Endothelial cell of umbilical vein (primary cell): ENCODE data around the gene BRI3. TPM values are rescaled to one million over a fixed set of nuclear protein-coding genes. Genes with fewer than 3 reads are reported as not detected.

Experiments
- BruUV-seq: library from RNA; stranded (reverse); fragments of 400-500 nt; replicated peaks from 2 replicates; lab custom pipeline; 2021; lab: Mats Ljungman, UMichigan
- CTCF ChIA-PET: fragments of 300-600, 350-600 bp; sonication (Branson Sonifier 250); formaldehyde crosslinking; loops from one replicate; lab custom pipeline; 2021; ENCODE audit warnings: antibody characterized with exemption, inconsistent platforms; lab: Charles Lee
- POLR2A ChIA-PET: fragments of 300-600, 350-600 bp; sonication (Branson Sonifier 250); formaldehyde crosslinking; loops from one replicate; lab custom pipeline; 2021; ENCODE audit warnings: antibody characterized with exemption, inconsistent platforms; lab: Charles Lee
- DNase-seq: peaks from one replicate; pipeline ENCODE4 v3.0.0-alpha.2; 2011; ENCODE audit warnings: low read depth, low spot score
- FAIRE-seq: peaks from 2 replicates; lab custom pipeline; 2011; peaks lifted over from hg19 to GRCh38; lab: Jason Lieb, UNC
- H2AFZ ChIP-seq: 2 replicates; pipeline ENCODE4 v1.6.0; 2012; ENCODE audit warnings: low read depth, low read length, control low read depth, inconsistent platforms
- H3K27ac ChIP-seq: 2 replicates; pipeline ENCODE4 v1.5.1; 2011; ENCODE audit warnings: low read depth, mild to moderate bottlenecking, control low read depth, low read length, moderate library complexity; ENCODE audit not compliant: insufficient read depth
- H3K27me3 ChIP-seq, 2 experiments: 2 replicates each; pipeline versions ENCODE4 v1.6.0 to v1.6.1; 2011; ENCODE audit warnings: low read length in 2 of 2, mixed read lengths in 1 of 2; ENCODE audit not compliant: control insufficient read depth in 2 of 2, insufficient read depth in 2 of 2
- H3K36me3 ChIP-seq, 2 experiments: 2 replicates in 1 of 2; 3 replicates in 1 of 2; pipeline ENCODE4 v1.5.1; 2011; ENCODE audit warnings: low read length in 2 of 2, mild to moderate bottlenecking in 1 of 2, moderate library complexity in 1 of 2; ENCODE audit not compliant: control insufficient read depth in 2 of 2, insufficient read depth in 2 of 2; ENCODE audit errors: extremely low read depth in 1 of 2
- H3K4me1 ChIP-seq: 3 replicates; pipeline ENCODE4 v1.5.1; 2011; ENCODE audit warnings: mild to moderate bottlenecking, low read length; ENCODE audit not compliant: control insufficient read depth, insufficient read depth; ENCODE audit errors: extremely low read depth
- H3K4me2 ChIP-seq: 2 replicates; pipeline ENCODE4 v1.6.1; 2011; ENCODE audit warnings: low read length, control low read depth, mixed read lengths; ENCODE audit not compliant: insufficient read depth
- H3K4me3 ChIP-seq, 3 experiments: fragments of 200-600 bp in 1 of 3; sonication (generic), shearing (Covaris generic) in 1 of 3; replicated peaks in 1 of 3; 2 replicates each; pipeline ENCODE4 v1.5.1; 2011 to 2016; ENCODE audit warnings: control low read depth in 3 of 3, low read length in 3 of 3, mild to moderate bottlenecking in 2 of 3, inconsistent platforms in 1 of 3, low read depth in 1 of 3, moderate library complexity in 1 of 3; ENCODE audit not compliant: insufficient read depth in 1 of 3
- H3K79me2 ChIP-seq: 2 replicates; pipeline ENCODE4 v1.6.0; 2012; ENCODE audit warnings: low read length, inconsistent platforms; ENCODE audit not compliant: control insufficient read depth, insufficient read depth
- H3K9ac ChIP-seq: replicated peaks from 2 replicates; pipeline ENCODE3; 2011; ENCODE audit warnings: low read length, control low read depth; ENCODE audit not compliant: insufficient read depth; ENCODE audit errors: extremely low read depth
- H3K9me1 ChIP-seq: replicated peaks from 3 replicates; pipeline ENCODE4 v1.6.0; 2011; ENCODE audit warnings: mild to moderate bottlenecking, low read length; ENCODE audit not compliant: control insufficient read depth, insufficient read depth; ENCODE audit errors: extremely low read depth
- H3K9me3 ChIP-seq: replicated peaks from 2 replicates; pipeline ENCODE4 v1.5.1; 2012; ENCODE audit warnings: low read length, inconsistent platforms; ENCODE audit not compliant: control insufficient read depth, insufficient read depth
- H4K20me1 ChIP-seq: replicated peaks from 2 replicates; pipeline ENCODE3; 2011; ENCODE audit warnings: mild to moderate bottlenecking, low read length; ENCODE audit not compliant: control insufficient read depth, insufficient read depth; ENCODE audit errors: extremely low read depth
- EZH2 ChIP-seq: IDR thresholded peaks from 2 replicates; pipeline ENCODE4 v1.6.1; 2012; ENCODE audit warnings: borderline replicate concordance, low read depth, mild to moderate bottlenecking, moderate library complexity, low read length, inconsistent platforms; ENCODE audit not compliant: severe bottlenecking
- FOS ChIP-seq: IDR thresholded peaks from 2 replicates; pipeline ENCODE4 v1.6.1; 2011; ENCODE audit warnings: mild to moderate bottlenecking, low read length, moderate library complexity, borderline replicate concordance; ENCODE audit not compliant: insufficient read depth
- GATA2 ChIP-seq: IDR thresholded peaks from 2 replicates; pipeline ENCODE4 v1.7.0; 2011; ENCODE audit warnings: low read depth, mild to moderate bottlenecking, moderate library complexity, mixed read lengths, low read length; ENCODE audit not compliant: insufficient read length, insufficient read depth
- JUN ChIP-seq: IDR thresholded peaks from 2 replicates; pipeline ENCODE4 v1.6.1; 2011; ENCODE audit warnings: borderline replicate concordance, low read depth; ENCODE audit not compliant: insufficient read length, insufficient read depth
- MYC ChIP-seq: IDR thresholded peaks from one replicate; pipeline ENCODE4 v1.6.1; 2011; ENCODE audit warnings: mild to moderate bottlenecking, low read depth, low read length
- POLR2A ChIP-seq: IDR thresholded peaks from 2 replicates; pipeline ENCODE4 v1.6.1; 2012; ENCODE audit warnings: low read depth, mild to moderate bottlenecking, control low read depth, low read length
- POLR2AphosphoS5 ChIP-seq: IDR thresholded peaks from 2 replicates; pipeline ENCODE4 v1.6.1; 2012; ENCODE audit warnings: low read depth, mild to moderate bottlenecking, control low read depth, low read length, moderate library complexity; ENCODE audit not compliant: insufficient read depth
- dilution Hi-C: fragments of 300-500 bp; cut with MboI; formaldehyde crosslinking; loops from one replicate; pipeline ENCODE4 v1.15.0; 2019; ENCODE audit warnings: low sequenced_read_pairs; ENCODE audit not compliant: extremely low pct_ligation_motif_present
- intact Hi-C: fragments of 100-400 bp; cut with micrococcal nuclease; formaldehyde crosslinking; loops from one replicate; pipeline ENCODE4 v1.10.0; 2022
- polyA plus RNA-seq, 4 experiments: library from polyadenylated mRNA; depleted of rRNA in 3 of 4; stranded (reverse) in 3 of 4; unstranded in 1 of 4; fragments of >200 nt; gene quantifications; 2 replicates each; pipeline versions ENCODE4 v1.2.1 to v1.2.3, GENCODE V29; 2011 to 2012; ENCODE audit warnings: missing spikeins in 1 of 4
- total RNA-seq: library from RNA; stranded (reverse); gene quantifications from 2 replicates; pipeline ENCODE4 v1.2.3, GENCODE V29; 2021
- TF ChIP-seq, protein P1 (sequence below), 2 donors: IDR thresholded peaks; 1 replicate in 1 of 2; 2 replicates in 1 of 2; pipeline ENCODE4 v1.5.1; 2011; ENCODE audit warnings: low read length in 2 of 2, mild to moderate bottlenecking in 2 of 2, moderate library complexity in 2 of 2, control low read depth in 1 of 2, inconsistent platforms in 1 of 2, low read depth in 1 of 2; ENCODE audit not compliant: insufficient read depth in 1 of 2; ENCODE audit errors: extremely low read depth in 1 of 2
- TF ChIP-seq, protein P2 (sequence below): IDR thresholded peaks from 2 replicates; pipeline ENCODE4 v1.6.1; 2011; ENCODE audit not compliant: insufficient read depth, insufficient read length

The BRI3 gene
- total and polyA plus RNA-seq, 2 donors (not counting 3 experiments of a cell fraction or from before 2014, with no cell fraction given), result 214 to 317 TPM

DNA sequence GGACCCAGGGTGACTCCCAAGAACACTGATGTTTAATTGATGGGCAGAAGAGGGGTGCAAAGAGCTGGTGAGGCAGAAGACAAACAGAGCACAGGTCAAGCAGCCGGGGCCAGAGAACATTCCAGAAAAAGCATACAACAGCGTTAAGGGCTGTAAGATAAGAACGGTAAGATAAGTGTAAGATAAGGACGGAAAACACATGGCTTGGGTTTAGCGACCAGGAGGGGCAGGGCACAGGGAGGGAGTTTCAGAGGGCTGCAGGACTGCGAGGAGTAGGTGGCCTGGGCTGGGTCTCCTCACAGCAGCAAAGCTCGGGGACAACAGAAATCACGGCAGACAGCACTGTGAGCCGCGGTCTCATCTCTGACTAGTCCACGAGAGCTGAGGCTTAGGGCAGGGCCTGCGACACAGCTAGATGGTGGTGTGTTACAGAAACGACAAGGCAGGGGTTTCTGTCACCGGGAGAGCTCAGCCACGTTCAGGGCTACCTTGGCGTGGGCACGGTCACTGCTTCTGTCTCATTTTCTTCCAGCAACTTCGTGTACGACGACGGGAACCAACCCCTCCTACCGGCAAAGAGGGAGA is 24.6 kb downstream of the BRI3 start:
- Histone ChIP-seq H4K20me1 (no peaks in the 10 kb centered on the region), H3K27ac (no peak overlapping the region), H3K4me1 (no peaks in the 10 kb centered on the region), H3K36me3 (no peaks in the 10 kb centered on the region), H3K4me3 (no peak overlapping the region), H3K27me3 (no peaks in the 10 kb centered on the region), H2AFZ (no peak overlapping the region), H3K79me2 (no peaks in the 10 kb centered on the region), H3K4me2 (no peak overlapping the region), H3K9me3 (no peaks in the 10 kb centered on the region), H3K9ac (no peak overlapping the region), H3K9me1 (no peaks in the 10 kb centered on the region)
- ChIA-PET CTCF (interaction anchor here (0.9 to 2.2 kb wide), 2 partner anchors 96 to 440 kb away, joined by 3 to 8 read pairs; no protein-coding TSS in a partner anchor), POLR2A (no interaction called here)
- FAIRE-seq, result no peak
- dilution Hi-C loops, result no loop called here
- intact Hi-C loops, result loop anchor here (5.0 kb wide), 1 partner anchor 46 kb away; no protein-coding TSS in a partner anchor
- TF ChIP-seq, protein P1, sequence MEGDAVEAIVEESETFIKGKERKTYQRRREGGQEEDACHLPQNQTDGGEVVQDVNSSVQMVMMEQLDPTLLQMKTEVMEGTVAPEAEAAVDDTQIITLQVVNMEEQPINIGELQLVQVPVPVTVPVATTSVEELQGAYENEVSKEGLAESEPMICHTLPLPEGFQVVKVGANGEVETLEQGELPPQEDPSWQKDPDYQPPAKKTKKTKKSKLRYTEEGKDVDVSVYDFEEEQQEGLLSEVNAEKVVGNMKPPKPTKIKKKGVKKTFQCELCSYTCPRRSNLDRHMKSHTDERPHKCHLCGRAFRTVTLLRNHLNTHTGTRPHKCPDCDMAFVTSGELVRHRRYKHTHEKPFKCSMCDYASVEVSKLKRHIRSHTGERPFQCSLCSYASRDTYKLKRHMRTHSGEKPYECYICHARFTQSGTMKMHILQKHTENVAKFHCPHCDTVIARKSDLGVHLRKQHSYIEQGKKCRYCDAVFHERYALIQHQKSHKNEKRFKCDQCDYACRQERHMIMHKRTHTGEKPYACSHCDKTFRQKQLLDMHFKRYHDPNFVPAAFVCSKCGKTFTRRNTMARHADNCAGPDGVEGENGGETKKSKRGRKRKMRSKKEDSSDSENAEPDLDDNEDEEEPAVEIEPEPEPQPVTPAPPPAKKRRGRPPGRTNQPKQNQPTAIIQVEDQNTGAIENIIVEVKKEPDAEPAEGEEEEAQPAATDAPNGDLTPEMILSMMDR (IDR thresholded peaks at IDR 0.05; ENCODE audit: extremely low read depth in 1 of 2, insufficient read depth in 1 of 2, low read depth in 1 of 2, low read length in 2 of 2), result no peak
- TF ChIP-seq, protein P2, sequence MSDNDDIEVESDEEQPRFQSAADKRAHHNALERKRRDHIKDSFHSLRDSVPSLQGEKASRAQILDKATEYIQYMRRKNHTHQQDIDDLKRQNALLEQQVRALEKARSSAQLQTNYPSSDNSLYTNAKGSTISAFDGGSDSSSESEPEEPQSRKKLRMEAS, result no peak
- no peak for TF ChIP-seq POLR2AphosphoS5
- TF ChIP-seq JUN, result no peak
- no peak for TF ChIP-seq POLR2A
- TF ChIP-seq MYC, result no peak
- no peak for TF ChIP-seq FOS
- TF ChIP-seq GATA2, result no peak
- TF ChIP-seq EZH2, result no peak
- DNase-seq, result no peak
- no TSS peak for BruUV-seq
